NCI-H748 (cell line): ENCODE results near the gene PRR16.

ENCODE experiments used
- DNase-seq: peaks from one replicate; lab custom pipeline; 2025; ENCODE audit not compliant: unreplicated experiment; lab: John Stamatoyannopoulos, UW

PRR16 gene

GRCh38 chr5:120706877-120707276 lies 242.8 kb downstream of the PRR16 start:
- no peak for DNase-seq

DNA sequence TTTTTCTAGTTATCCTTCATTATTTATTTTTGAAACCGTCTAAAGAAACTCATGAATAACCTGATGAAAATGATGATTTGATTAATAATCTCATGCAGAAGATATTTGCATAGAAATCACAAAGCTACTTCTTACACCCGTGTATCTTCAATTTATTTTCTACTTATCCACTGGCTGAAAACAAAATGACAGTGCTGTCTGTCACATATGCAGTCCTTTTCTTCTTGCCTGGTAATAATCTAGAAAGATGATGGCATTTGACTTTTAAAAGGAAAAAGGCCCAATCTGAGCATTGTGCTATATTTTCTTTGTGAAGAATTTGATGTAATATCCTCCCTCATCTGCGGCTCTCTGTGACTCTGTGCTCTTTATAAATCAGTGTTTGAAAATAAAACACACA lies 253.3 kb downstream of the PRR16 start:
- DNase-seq, result no peak

- DNase-seq, result no peak
Observed at GRCh38 chr5:120730214-120730613, 266.1 kb downstream of the PRR16 start.

DNA sequence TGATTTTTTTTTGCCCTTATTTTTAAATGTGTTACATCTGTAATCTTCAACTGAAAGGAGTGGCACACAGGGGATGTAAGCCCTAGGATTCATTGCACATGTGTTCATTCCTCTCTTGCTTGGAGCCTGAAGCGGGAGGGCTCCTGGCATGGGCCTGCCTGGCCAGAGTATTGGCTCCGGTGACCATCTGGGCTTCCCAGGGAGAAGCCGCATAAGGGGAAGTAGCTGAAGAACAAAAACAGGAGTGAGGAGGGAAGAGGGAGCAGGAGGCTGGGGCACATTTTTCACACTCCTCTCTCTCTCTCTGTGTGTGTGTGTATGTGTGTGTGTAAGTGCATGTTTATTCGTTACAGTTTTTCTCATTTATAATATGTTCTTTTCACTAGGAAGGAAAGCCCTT lies 269.9 kb downstream of the PRR16 start:
- DNase-seq, result no peak

GRCh38 chr5:120735076-120735475 lies 271.0 kb downstream of the PRR16 start:
- DNase-seq, result no peak
